H1 (cell line): ENCODE data around the gene GJA5. TPM values are rescaled to one million over a fixed set of nuclear protein-coding genes. Genes with fewer than 3 reads are reported as not detected.

Source experiments
- NRF1 ChIP-seq: IDR thresholded peaks from 2 replicates; pipeline ENCODE4 v1.6.1; 2011; ENCODE audit warnings: mild to moderate bottlenecking, low read depth, low read length, improper control_type of control experiment
- polyA plus RNA-seq, 7 experiments: library from polyadenylated mRNA; depleted of rRNA in 3 of 7; stranded (reverse) in 5 of 7; unstranded in 2 of 7; fragments of >200 nt in 5 of 7; fragments of 200-250 nt in 2 of 7; gene quantifications; 1 replicate in 5 of 7; 2 replicates in 1 of 7; 4 replicates in 1 of 7; pipeline versions ENCODE4 v1.2.1 to v1.2.3, GENCODE V29; 2011 to 2013; ENCODE audit warnings: missing spikeins in 2 of 7, mixed read lengths in 2 of 7
- total RNA-seq: library from RNA; stranded (reverse); fragmentation: NEBNext Ultra II Directional; extraction: Animal tissue kit (Norgen Biotek cat#: 25700); gene quantifications from 2 replicates; pipeline ENCODE4 v1.2.1, GENCODE V29; 2021

The GJA5 gene
- total and polyA plus RNA-seq, 2 of the 8 experiments (the other 6 are each of a cell fraction or from before 2014, with no cell fraction given) = 1.2 to 2.7 TPM

DNA sequence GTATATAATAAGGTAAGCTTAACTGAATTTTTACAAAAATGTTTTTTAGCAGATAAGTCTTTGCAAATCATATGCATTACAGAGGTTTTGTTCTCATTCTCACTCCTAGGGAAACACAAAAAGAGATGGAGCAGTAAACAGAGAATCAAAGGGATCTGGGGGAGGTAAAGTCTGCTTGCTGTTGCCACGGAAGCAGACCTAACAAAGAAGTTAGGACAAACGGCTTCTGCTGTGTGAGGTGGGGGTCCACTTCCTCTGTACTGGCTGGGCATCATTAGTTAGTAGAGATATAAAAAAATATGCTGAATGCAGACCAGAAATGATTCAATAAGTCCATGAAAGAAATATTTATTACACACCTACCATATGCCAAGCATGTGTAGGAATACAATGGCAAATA lies 34.2 kb downstream of the GJA5 start (continued):
- TF ChIP-seq NRF1 = no peak
